HUES48 (cell line): ENCODE data around the gene CDH5.

Experiments
- H3K27ac ChIP-seq: one replicate; pipeline ENCODE4 v1.7.0; 2013; ENCODE audit warnings: low read depth, low read length, inconsistent platforms
- H3K27me3 ChIP-seq: 2 replicates; pipeline ENCODE4 v1.6.1; 2013; ENCODE audit warnings: mild to moderate bottlenecking, low read length; ENCODE audit not compliant: control insufficient read depth, insufficient read depth
- H3K36me3 ChIP-seq: 2 replicates; pipeline ENCODE4 v1.6.1; 2013; ENCODE audit warnings: low read length; ENCODE audit not compliant: control insufficient read depth, insufficient read depth
- H3K4me1 ChIP-seq: 2 replicates; pipeline ENCODE4 v1.6.1; 2013; ENCODE audit warnings: mild to moderate bottlenecking, low read length; ENCODE audit not compliant: control insufficient read depth, insufficient read depth
- H3K4me3 ChIP-seq: 2 replicates; pipeline ENCODE4 v1.5.1; 2013; ENCODE audit warnings: mild to moderate bottlenecking, low read depth, low read length
- H3K9ac ChIP-seq: 2 replicates; pipeline ENCODE4 v1.6.1; 2013; ENCODE audit warnings: mild to moderate bottlenecking, low read depth, low read length, moderate library complexity
- H3K9me3 ChIP-seq: 2 replicates; pipeline ENCODE4 v1.6.1; 2013; ENCODE audit warnings: low read length; ENCODE audit not compliant: control insufficient read depth, insufficient read depth

The CDH5 gene

GRCh38 chr16:66387817-66388332 is 21.4 kb downstream of the CDH5 start:
- Histone ChIP-seq H3K27me3 (no peaks in the 10 kb centered on the region), H3K36me3 (no peaks in the 10 kb centered on the region), H3K9ac (no peak overlapping the region)

DNA sequence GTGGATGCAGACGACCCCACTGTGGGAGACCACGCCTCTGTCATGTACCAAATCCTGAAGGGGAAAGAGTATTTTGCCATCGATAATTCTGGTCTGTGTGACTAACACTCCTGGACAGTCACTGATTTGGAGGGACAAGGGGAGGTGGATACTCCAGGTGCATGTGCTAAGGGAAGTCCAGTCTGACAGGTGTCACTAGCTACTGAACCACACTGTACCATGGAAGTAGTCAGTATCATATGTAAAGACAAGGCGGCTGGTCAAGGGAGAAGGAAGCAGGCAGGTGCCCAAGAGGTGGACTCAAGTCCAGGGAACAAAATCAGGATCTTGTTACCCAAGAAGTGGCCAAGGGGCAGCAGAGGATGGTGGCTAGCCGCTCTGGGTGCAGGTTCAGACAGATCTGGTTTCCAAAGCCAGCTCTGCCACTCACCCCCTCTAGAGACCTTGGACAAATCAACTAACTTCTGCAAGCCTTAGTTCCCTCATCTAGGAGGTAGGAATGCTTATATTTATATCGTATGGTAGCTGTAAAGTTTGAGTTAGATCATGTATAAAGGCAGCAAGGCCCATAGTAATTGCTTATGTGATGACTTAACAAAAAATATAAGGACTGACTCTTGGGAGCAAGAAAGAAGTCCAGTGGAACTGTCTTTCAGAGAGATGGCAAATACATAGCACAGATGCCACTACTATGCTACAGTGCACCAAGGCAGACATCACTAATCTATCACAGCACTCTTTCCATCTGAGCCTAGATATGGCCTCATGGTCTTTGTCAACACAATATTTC is 22.1 kb downstream of the CDH5 start:
- Histone ChIP-seq H3K4me3 (no peak overlapping the region), H3K9ac (no peak overlapping the region), H3K9me3 (no peaks in the 10 kb centered on the region), H3K36me3 (no peaks in the 10 kb centered on the region), H3K27me3 (no peaks in the 10 kb centered on the region), H3K4me1 (no peaks in the 10 kb centered on the region), H3K27ac (no peak overlapping the region)

More at GRCh38 chr16:66387817-66388332, 21.4 kb downstream of the CDH5 start:
- Histone ChIP-seq H3K4me1 (peaks cover 3% of the 10 kb centered on the region; the same call in 1 of the 2 replicates), H3K9me3 (no peaks in the 10 kb centered on the region), H3K4me3 (no peak overlapping the region), H3K27ac (no peak overlapping the region)

DNA sequence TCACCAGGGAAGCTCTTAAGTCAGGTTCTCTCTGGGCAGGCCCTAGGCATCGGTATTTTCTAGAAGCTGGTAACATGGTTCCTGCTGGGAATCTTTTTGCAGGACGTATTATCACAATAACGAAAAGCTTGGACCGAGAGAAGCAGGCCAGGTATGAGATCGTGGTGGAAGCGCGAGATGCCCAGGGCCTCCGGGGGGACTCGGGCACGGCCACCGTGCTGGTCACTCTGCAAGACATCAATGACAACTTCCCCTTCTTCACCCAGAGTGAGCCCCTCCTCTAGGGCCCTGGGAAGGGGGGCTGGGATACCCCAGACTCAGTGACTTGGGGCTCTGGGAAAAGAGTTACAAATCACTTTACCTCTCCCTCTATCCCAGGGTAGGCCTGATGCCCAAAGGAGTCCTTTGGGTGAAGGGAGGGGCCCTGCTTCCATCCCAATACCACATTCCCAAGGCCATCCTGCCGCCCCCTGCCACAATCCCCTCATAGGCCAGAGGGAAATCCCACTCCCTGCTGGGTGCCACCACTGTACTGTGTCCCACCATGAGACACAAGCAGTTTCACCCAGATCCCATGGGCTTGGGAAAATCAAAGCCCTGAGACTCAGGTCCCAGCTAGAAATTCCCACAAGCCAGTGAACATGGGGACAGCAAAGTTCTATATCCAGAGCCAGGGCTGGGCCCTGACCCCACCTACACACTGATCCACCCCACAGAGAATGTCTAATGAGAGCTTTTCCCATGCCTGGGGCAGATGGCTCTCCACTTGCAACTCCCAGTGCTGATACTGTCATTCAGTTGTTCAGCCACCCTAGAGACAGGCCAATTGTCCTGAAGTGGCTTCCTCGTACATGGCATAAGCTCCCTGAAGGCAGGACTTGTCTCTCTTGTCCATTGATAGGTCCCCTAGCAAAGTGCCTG is 23.0 kb downstream of the CDH5 start:
- Histone ChIP-seq H3K4me3 (no peak overlapping the region), H3K4me1 (no peaks in the 10 kb centered on the region), H3K27me3 (no peaks in the 10 kb centered on the region), H3K9ac (no peak overlapping the region), H3K9me3 (no peaks in the 10 kb centered on the region), H3K36me3 (no peaks in the 10 kb centered on the region), H3K27ac (no peak overlapping the region)

GRCh38 chr16:66390346-66391108 is 24.0 kb downstream of the CDH5 start:
- Histone ChIP-seq H3K4me1 (no peaks in the 10 kb centered on the region), H3K27me3 (no peaks in the 10 kb centered on the region), H3K9ac (no peak overlapping the region), H3K9me3 (no peaks in the 10 kb centered on the region), H3K36me3 (no peaks in the 10 kb centered on the region), H3K27ac (no peak overlapping the region), H3K4me3 (no peak overlapping the region)

- Histone ChIP-seq H3K9ac (no peak overlapping the region), H3K4me3 (no peak overlapping the region), H3K4me1 (no peaks in the 10 kb centered on the region), H3K27me3 (no peaks in the 10 kb centered on the region), H3K27ac (no peak overlapping the region), H3K9me3 (no peaks in the 10 kb centered on the region), H3K36me3 (no peaks in the 10 kb centered on the region)
Measured at GRCh38 chr16:66391726-66392670, 25.5 kb downstream of the CDH5 start.

GRCh38 chr16:66395806-66396555 is 29.5 kb downstream of the CDH5 start:
- no peaks in the 10 kb centered on the region for H3K4me1 ChIP-seq
- H3K27ac ChIP-seq, result no peak overlapping the region
- no peaks in the 10 kb centered on the region for H3K36me3 ChIP-seq
- no peak overlapping the region for H3K9ac ChIP-seq
- no peak overlapping the region for H3K4me3 ChIP-seq
- no peaks in the 10 kb centered on the region for H3K27me3 ChIP-seq
- H3K9me3 ChIP-seq, result no peaks in the 10 kb centered on the region

DNA sequence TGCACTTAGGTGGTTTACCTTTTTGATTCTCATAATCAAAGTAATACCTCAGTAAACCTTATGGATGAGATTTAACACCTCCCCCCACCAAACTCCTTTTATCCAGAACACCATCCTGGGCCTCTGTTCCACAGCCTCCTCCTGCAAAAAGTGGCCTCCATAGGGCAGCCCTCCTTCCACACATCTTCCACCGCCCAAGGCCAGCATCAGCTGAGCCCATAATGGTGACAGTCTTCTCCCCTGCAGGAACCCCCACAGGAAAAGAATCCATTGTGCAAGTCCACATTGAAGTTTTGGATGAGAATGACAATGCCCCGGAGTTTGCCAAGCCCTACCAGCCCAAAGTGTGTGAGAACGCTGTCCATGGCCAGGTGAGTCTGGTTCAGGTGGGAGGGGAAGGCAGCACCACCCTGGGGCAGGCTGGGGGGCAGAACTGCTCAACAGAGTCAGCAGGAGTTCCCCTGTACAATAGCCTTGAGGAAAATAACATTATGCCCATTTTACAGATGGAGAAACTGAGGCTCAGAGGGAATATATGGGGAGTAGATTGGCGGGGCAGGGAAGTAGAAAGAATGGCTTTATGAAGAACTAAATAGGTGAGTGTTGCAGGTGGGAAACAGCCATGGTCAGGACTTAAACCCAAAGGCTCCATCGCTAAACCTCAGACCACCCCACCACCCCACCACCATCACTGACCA is 31.4 kb downstream of the CDH5 start:
- Histone ChIP-seq H3K9me3 (no peaks in the 10 kb centered on the region), H3K4me3 (no peak overlapping the region), H3K27ac (no peak overlapping the region), H3K4me1 (no peaks in the 10 kb centered on the region), H3K9ac (no peak overlapping the region), H3K27me3 (no peaks in the 10 kb centered on the region), H3K36me3 (no peaks in the 10 kb centered on the region)

GRCh38 chr16:66399031-66399430 is 32.5 kb downstream of the CDH5 start:
- no peaks in the 10 kb centered on the region for H3K36me3 ChIP-seq
- no peak overlapping the region for H3K4me3 ChIP-seq
- no peaks in the 10 kb centered on the region for H3K27me3 ChIP-seq
- no peak overlapping the region for H3K9ac ChIP-seq
- H3K9me3 ChIP-seq, result no peaks in the 10 kb centered on the region
- H3K4me1 ChIP-seq, result no peaks in the 10 kb centered on the region
- no peak overlapping the region for H3K27ac ChIP-seq

GRCh38 chr16:66399930-66400329 is 33.4 kb downstream of the CDH5 start:
- H3K4me3 ChIP-seq, result no peak overlapping the region
- H3K4me1 ChIP-seq, result no peaks in the 10 kb centered on the region

More at GRCh38 chr16:66399930-66400329, 33.4 kb downstream of the CDH5 start:
- Histone ChIP-seq H3K27me3 (no peaks in the 10 kb centered on the region), H3K9me3 (no peaks in the 10 kb centered on the region), H3K27ac (no peak overlapping the region), H3K9ac (no peak overlapping the region), H3K36me3 (no peaks in the 10 kb centered on the region)
